HEK293T (cell line): Measurements from ENCODE around the gene FAM193A.

Experiments
- ARNT ChIP-seq: fragments of 450-650 bp; IDR thresholded peaks from 2 replicates; pipeline ENCODE4 v1.6.1; 2017; ENCODE audit warnings: mild to moderate bottlenecking
- BHLHE40 ChIP-seq: fragments of 450-650 bp; IDR thresholded peaks from 2 replicates; pipeline ENCODE4 v1.6.1; 2016; ENCODE audit warnings: mild to moderate bottlenecking, moderate library complexity, borderline replicate concordance
- CTBP1 ChIP-seq: fragments of 450-650 bp; IDR thresholded peaks from 2 replicates; pipeline ENCODE4 v1.6.1; 2016; ENCODE audit warnings: borderline replicate concordance
- ELF4 ChIP-seq: fragments of 450-650 bp; IDR thresholded peaks from 2 replicates; pipeline ENCODE4 v1.6.1; 2017; ENCODE audit warnings: antibody characterized with exemption
- FOXA1 ChIP-seq: fragments of 450-650 bp; IDR thresholded peaks from 2 replicates; pipeline ENCODE4 v1.6.1; 2016; ENCODE audit warnings: mild to moderate bottlenecking
- FOXM1 ChIP-seq: fragments of 450-650 bp; IDR thresholded peaks from 2 replicates; pipeline ENCODE4 v1.6.1; 2017; ENCODE audit warnings: mild to moderate bottlenecking, borderline replicate concordance
- HDGF ChIP-seq: fragments of 450-650 bp; IDR thresholded peaks from 2 replicates; pipeline ENCODE4 v1.6.1; 2017; ENCODE audit warnings: antibody characterized with exemption, borderline replicate concordance
- NFRKB ChIP-seq: fragments of 450-650 bp; IDR thresholded peaks from 2 replicates; pipeline ENCODE4 v1.6.1; 2016; ENCODE audit warnings: mild to moderate bottlenecking, moderate library complexity
- SP1 ChIP-seq: fragments of 450-650 bp; IDR thresholded peaks from 2 replicates; pipeline ENCODE4 v1.6.1; 2017
- SUZ12 ChIP-seq: fragments of 450-650 bp; IDR thresholded peaks from 2 replicates; pipeline ENCODE4 v1.6.1; 2016; ENCODE audit warnings: mild to moderate bottlenecking
- TARDBP ChIP-seq: fragments of 450-650 bp; IDR thresholded peaks from 2 replicates; pipeline ENCODE4 v1.6.1; 2016
- ZNF384 ChIP-seq: fragments of 450-650 bp; IDR thresholded peaks from 2 replicates; pipeline ENCODE4 v1.6.1; 2016
- TF ChIP-seq, protein P1 (sequence below): fragments of 450-650 bp; IDR thresholded peaks from 2 replicates; pipeline ENCODE4 v1.6.1; 2016

DNA sequence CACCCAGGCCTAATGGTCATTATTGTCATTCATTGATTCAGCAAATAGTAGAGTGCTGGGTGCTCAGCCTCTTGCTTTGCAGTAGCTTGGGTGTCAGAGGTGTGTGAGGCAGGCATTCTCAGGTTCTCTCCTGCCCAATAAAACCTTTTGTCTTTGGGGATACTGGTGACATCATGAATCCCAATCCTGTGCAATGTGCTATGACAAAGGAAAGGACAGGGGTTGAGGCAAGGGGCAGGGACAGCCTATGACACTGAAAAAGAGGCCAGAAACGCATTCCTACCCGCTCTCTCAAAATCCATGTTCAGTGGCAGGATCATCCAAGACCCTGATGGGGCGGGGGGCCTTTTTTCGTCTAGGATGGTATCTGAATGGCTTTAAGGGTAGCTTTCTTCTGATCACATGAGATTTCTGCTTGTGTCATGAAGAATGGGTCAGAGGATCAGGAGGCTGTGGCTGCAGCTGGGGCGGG lies 1.5 kb upstream of the FAM193A start:
- no peak for TF ChIP-seq CTBP1
- TF ChIP-seq SP1 = no peak
- no peak for TF ChIP-seq SUZ12
- TF ChIP-seq HDGF = no peak
- TF ChIP-seq FOXM1 = no peak
- no peak for TF ChIP-seq ZNF384
- TF ChIP-seq BHLHE40 = no peak
- no peak for TF ChIP-seq ARNT
- no peak for TF ChIP-seq NFRKB
- TF ChIP-seq, protein P1, sequence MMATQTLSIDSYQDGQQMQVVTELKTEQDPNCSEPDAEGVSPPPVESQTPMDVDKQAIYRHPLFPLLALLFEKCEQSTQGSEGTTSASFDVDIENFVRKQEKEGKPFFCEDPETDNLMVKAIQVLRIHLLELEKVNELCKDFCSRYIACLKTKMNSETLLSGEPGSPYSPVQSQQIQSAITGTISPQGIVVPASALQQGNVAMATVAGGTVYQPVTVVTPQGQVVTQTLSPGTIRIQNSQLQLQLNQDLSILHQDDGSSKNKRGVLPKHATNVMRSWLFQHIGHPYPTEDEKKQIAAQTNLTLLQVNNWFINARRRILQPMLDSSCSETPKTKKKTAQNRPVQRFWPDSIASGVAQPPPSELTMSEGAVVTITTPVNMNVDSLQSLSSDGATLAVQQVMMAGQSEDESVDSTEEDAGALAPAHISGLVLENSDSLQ = no peak
- TF ChIP-seq TARDBP = no peak
- no peak for TF ChIP-seq FOXA1
- TF ChIP-seq ELF4 = no peak
